Measurements from ENCODE around the gene MGST2. TPM values are rescaled to one million over a fixed set of nuclear protein-coding genes. Genes with fewer than 3 reads are reported as not detected.

MGST2 gene
- total RNA-seq, 1 donor from 2014 or later: 17.6 TPM

GRCh38 chr4:139643042-139643895 is 22.4 kb upstream of the MGST2 start:
- Histone ChIP-seq H3K9ac (ENCODE audit: low read length) (no peak overlapping the region), H3K27ac (ENCODE audit: low read depth, low read length) (no peak overlapping the region), H3K79me2 (ENCODE audit: insufficient read depth, low read length) (no peaks in the 10 kb centered on the region), H2AFZ (ENCODE audit: low read depth, low read length) (no peak overlapping the region), H3K4me1 (ENCODE audit: insufficient read depth, low read length) (peaks cover 10% of the 10 kb centered on the region), H4K20me1 (ENCODE audit: insufficient read depth, low read length) (no peaks in the 10 kb centered on the region), H3K4me2 (ENCODE audit: low read length) (no peak overlapping the region), H3K27me3 (ENCODE audit: insufficient read depth, low read length) (no peaks in the 10 kb centered on the region), H3K9me3 (ENCODE audit: insufficient read depth, low read depth, low read length) (peaks cover 3% of the 10 kb centered on the region), H3K4me3 (ENCODE audit: insufficient read depth, low read depth, low read length) (no peak overlapping the region), H3K36me3 (ENCODE audit: insufficient read depth, low read length) (no peaks in the 10 kb centered on the region)
- Mint-ChIP-seq H3K9me3 (ENCODE audit: unreplicated experiment) (peaks cover 14% of the 10 kb centered on the region), H3K4me3 (ENCODE audit: unreplicated experiment) (no peak overlapping the region), H3K27me3 (ENCODE audit: low read depth, unreplicated experiment) (no peaks in the 10 kb centered on the region), H3K36me3 (ENCODE audit: low read depth, unreplicated experiment) (peaks cover 3% of the 10 kb centered on the region), H3K4me1 (ENCODE audit: low read depth, unreplicated experiment) (peaks cover 22% of the 10 kb centered on the region), H3K27ac (ENCODE audit: unreplicated experiment) (peak overlapping the region; percentile 68)
- DNase-seq (ENCODE audit: low read depth): no peak
- FAIRE-seq: no peak
- TF ChIP-seq EZH2 (IDR thresholded peaks at IDR 0.05; ENCODE audit: insufficient read depth, low read length) (no peak), CTCF (IDR thresholded peaks at IDR 0.05; ENCODE audit: insufficient read depth, low read depth, low read length) (no peak)

GRCh38 chr4:139645458-139645857 is 20.2 kb upstream of the MGST2 start:
- no peak overlapping the region for H3K27ac ChIP-seq (ENCODE audit: low read depth, low read length)
- H3K79me2 ChIP-seq (ENCODE audit: insufficient read depth, low read length): no peaks in the 10 kb centered on the region
- H3K36me3 ChIP-seq (ENCODE audit: insufficient read depth, low read length): no peaks in the 10 kb centered on the region
- no peak overlapping the region for H3K4me3 ChIP-seq (ENCODE audit: insufficient read depth, low read depth, low read length)
- no peaks in the 10 kb centered on the region for H4K20me1 ChIP-seq (ENCODE audit: insufficient read depth, low read length)
- no peak overlapping the region for H3K4me2 ChIP-seq (ENCODE audit: low read length)
- H3K27me3 ChIP-seq (ENCODE audit: insufficient read depth, low read length): no peaks in the 10 kb centered on the region
- Mint-ChIP-seq H3K27me3 (ENCODE audit: low read depth, unreplicated experiment) (peaks cover 2% of the 10 kb centered on the region), H3K4me1 (ENCODE audit: low read depth, unreplicated experiment) (peaks cover 22% of the 10 kb centered on the region), H3K27ac (ENCODE audit: unreplicated experiment) (no peak overlapping the region), H3K36me3 (ENCODE audit: low read depth, unreplicated experiment) (no peaks in the 10 kb centered on the region), H3K4me3 (ENCODE audit: unreplicated experiment) (no peak overlapping the region), H3K9me3 (ENCODE audit: unreplicated experiment) (peaks cover 2% of the 10 kb centered on the region)
- TF ChIP-seq CTCF (IDR thresholded peaks at IDR 0.05; ENCODE audit: insufficient read depth, low read depth, low read length) (no peak), EZH2 (IDR thresholded peaks at IDR 0.05; ENCODE audit: insufficient read depth, low read length) (no peak)
- H2AFZ ChIP-seq (ENCODE audit: low read depth, low read length): no peak overlapping the region
- peaks cover 10% of the 10 kb centered on the region for H3K4me1 ChIP-seq (ENCODE audit: insufficient read depth, low read length)
- no peak for DNase-seq (ENCODE audit: low read depth)
- H3K9ac ChIP-seq (ENCODE audit: low read length): no peak overlapping the region
- H3K9me3 ChIP-seq (ENCODE audit: insufficient read depth, low read depth, low read length): no peaks in the 10 kb centered on the region
- FAIRE-seq: no peak

GRCh38 chr4:139647184-139647583 is 18.4 kb upstream of the MGST2 start:
- no peak for FAIRE-seq
- TF ChIP-seq CTCF (IDR thresholded peaks at IDR 0.05; ENCODE audit: insufficient read depth, low read depth, low read length): no peak
- TF ChIP-seq EZH2 (IDR thresholded peaks at IDR 0.05; ENCODE audit: insufficient read depth, low read length): no peak
- H3K36me3 Mint-ChIP-seq (ENCODE audit: low read depth, unreplicated experiment): no peaks in the 10 kb centered on the region
- no peak overlapping the region for H3K4me3 ChIP-seq (ENCODE audit: insufficient read depth, low read depth, low read length)
- no peaks in the 10 kb centered on the region for H3K9me3 Mint-ChIP-seq (ENCODE audit: unreplicated experiment)
- H3K9ac ChIP-seq (ENCODE audit: low read length): no peak overlapping the region
- no peaks in the 10 kb centered on the region for H3K27me3 ChIP-seq (ENCODE audit: insufficient read depth, low read length)
- H3K4me1 ChIP-seq (ENCODE audit: insufficient read depth, low read length): peaks cover 10% of the 10 kb centered on the region
- DNase-seq (ENCODE audit: low read depth): no peak
- no peaks in the 10 kb centered on the region for H3K9me3 ChIP-seq (ENCODE audit: insufficient read depth, low read depth, low read length)
- H4K20me1 ChIP-seq (ENCODE audit: insufficient read depth, low read length): no peaks in the 10 kb centered on the region
- peaks cover 12% of the 10 kb centered on the region for H3K4me1 Mint-ChIP-seq (ENCODE audit: low read depth, unreplicated experiment)
- H3K27ac Mint-ChIP-seq (ENCODE audit: unreplicated experiment): no peak overlapping the region
- H3K36me3 ChIP-seq (ENCODE audit: insufficient read depth, low read length): no peaks in the 10 kb centered on the region
- no peaks in the 10 kb centered on the region for H3K79me2 ChIP-seq (ENCODE audit: insufficient read depth, low read length)
- H2AFZ ChIP-seq (ENCODE audit: low read depth, low read length): no peak overlapping the region
- H3K4me2 ChIP-seq (ENCODE audit: low read length): no peak overlapping the region
- no peak overlapping the region for H3K4me3 Mint-ChIP-seq (ENCODE audit: unreplicated experiment)
- H3K27me3 Mint-ChIP-seq (ENCODE audit: low read depth, unreplicated experiment): peaks cover 2% of the 10 kb centered on the region
- no peak overlapping the region for H3K27ac ChIP-seq (ENCODE audit: low read depth, low read length)
